ENCODE measurements around the gene HASPIN. TPM values are rescaled to one million over a fixed set of nuclear protein-coding genes. Genes with fewer than 3 reads are reported as not detected.
A peak's percentile ranks its signal among the peaks of the same experiment; 100 is the strongest.

Gene HASPIN
- total RNA-seq, 2 experiments from 2014 or later: 21.0 to 25.2 TPM

- Mint-ChIP-seq H3K4me1 (peaks cover 60% of the 10 kb centered on the region), H3K9me3 (ENCODE audit: low read depth) (peaks cover 2% of the 10 kb centered on the region), H3K27me3 (peaks cover 5% of the 10 kb centered on the region), H3K36me3 (ENCODE audit: low read depth) (no peaks in the 10 kb centered on the region), H3K4me3 (peak overlapping the region; percentile 21), H3K27ac (peak overlapping the region; percentile 85)
- ATAC-seq: no peak
- POLR2A ChIA-PET: no interaction called here
- DNase-seq: no peak
- intact Hi-C loops (cut with DNase I, micrococcal nuclease): loop anchor here (1.0 to 2.0 kb wide), 6 partner anchors 25 to 80 kb away; partner anchors contain the start of gene NCBP3 (in 1 of the 2)
- CTCF ChIA-PET: interaction anchor here (0.5 to 1.3 kb wide), 4 partner anchors 27 to 563 kb away, joined by 3 to 6 read pairs (median 4); no protein-coding TSS in a partner anchor
Observed at GRCh38 chr17:3765981-3766380, 42.3 kb downstream of the HASPIN start.

GRCh38 chr17:3766779-3767178 is 43.1 kb downstream of the HASPIN start:
- peak; percentile 45 for DNase-seq
- intact Hi-C loops (cut with DNase I, micrococcal nuclease): no loop called here
- ATAC-seq: no peak
- POLR2A ChIA-PET: no interaction called here
- H3K27me3 Mint-ChIP-seq: peaks cover 6% of the 10 kb centered on the region
- peaks cover 2% of the 10 kb centered on the region for H3K9me3 Mint-ChIP-seq (ENCODE audit: low read depth)
- no peaks in the 10 kb centered on the region for H3K36me3 Mint-ChIP-seq (ENCODE audit: low read depth)
- H3K27ac Mint-ChIP-seq: no peak overlapping the region
- H3K4me1 Mint-ChIP-seq: peaks cover 65% of the 10 kb centered on the region
- H3K4me3 Mint-ChIP-seq: no peak overlapping the region
- CTCF ChIA-PET: interaction anchor here (0.6 to 1.3 kb wide), 3 partner anchors 28 to 562 kb away, joined by 3 to 6 read pairs (median 3); no protein-coding TSS in a partner anchor

GRCh38 chr17:3768341-3768740 is 44.6 kb downstream of the HASPIN start:
- H3K27ac Mint-ChIP-seq: no peak overlapping the region
- peaks cover 6% of the 10 kb centered on the region for H3K27me3 Mint-ChIP-seq
- CTCF ChIA-PET: no interaction called here
- ATAC-seq (no peak), DNase-seq (no peak)
- H3K4me3 Mint-ChIP-seq: no peak overlapping the region
- peaks cover 65% of the 10 kb centered on the region for H3K4me1 Mint-ChIP-seq
- POLR2A ChIA-PET: no interaction called here
- intact Hi-C loops (cut with DNase I, micrococcal nuclease): no loop called here
- H3K9me3 Mint-ChIP-seq (ENCODE audit: low read depth): peaks cover 2% of the 10 kb centered on the region
- H3K36me3 Mint-ChIP-seq (ENCODE audit: low read depth): no peaks in the 10 kb centered on the region

DNA sequence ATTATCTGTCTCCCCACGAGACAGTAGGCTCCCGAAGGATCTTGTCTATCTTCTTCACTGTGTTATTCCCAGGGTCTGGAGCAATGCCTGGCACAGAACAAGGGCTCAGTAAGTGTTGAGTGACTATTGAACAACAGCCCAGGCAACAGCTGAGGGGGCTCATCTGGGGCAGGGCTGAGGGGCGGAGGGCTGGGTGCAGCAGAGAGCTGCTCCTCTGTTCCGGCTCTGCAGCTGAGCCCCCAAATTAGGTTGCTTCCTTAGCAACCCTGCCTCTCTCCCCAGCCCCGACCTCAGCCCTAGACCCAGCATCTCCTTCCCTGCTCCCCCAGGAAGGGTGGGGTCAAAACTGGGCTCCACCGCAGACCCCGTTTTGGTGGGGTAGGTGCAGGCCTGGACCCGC is 45.1 kb downstream of the HASPIN start:
- Mint-ChIP-seq H3K36me3 (ENCODE audit: low read depth) (no peaks in the 10 kb centered on the region), H3K4me1 (peaks cover 61% of the 10 kb centered on the region), H3K9me3 (ENCODE audit: low read depth) (peaks cover 2% of the 10 kb centered on the region), H3K27me3 (peaks cover 6% of the 10 kb centered on the region), H3K4me3 (no peak overlapping the region), H3K27ac (no peak overlapping the region)
- POLR2A ChIA-PET: no interaction called here
- ATAC-seq (no peak), DNase-seq (no peak)
- CTCF ChIA-PET: no interaction called here
- intact Hi-C loops (cut with DNase I, micrococcal nuclease): no loop called here

- ChIA-PET CTCF (no interaction called here), POLR2A (no interaction called here)
- no peak for DNase-seq
- no peak overlapping the region for H3K4me3 Mint-ChIP-seq
- peaks cover 6% of the 10 kb centered on the region for H3K27me3 Mint-ChIP-seq
- peak; percentile 27 for ATAC-seq
- no peak overlapping the region for H3K27ac Mint-ChIP-seq
- peaks cover 2% of the 10 kb centered on the region for H3K9me3 Mint-ChIP-seq (ENCODE audit: low read depth)
- no peaks in the 10 kb centered on the region for H3K36me3 Mint-ChIP-seq (ENCODE audit: low read depth)
- intact Hi-C loops (cut with DNase I, micrococcal nuclease): no loop called here
- H3K4me1 Mint-ChIP-seq: peaks cover 45% of the 10 kb centered on the region
Observed at GRCh38 chr17:3770466-3770865, 46.8 kb downstream of the HASPIN start.

GRCh38 chr17:3771140-3771539 is 47.4 kb downstream of the HASPIN start:
- no peak overlapping the region for H3K4me3 Mint-ChIP-seq
- peaks cover 6% of the 10 kb centered on the region for H3K27me3 Mint-ChIP-seq
- H3K36me3 Mint-ChIP-seq (ENCODE audit: low read depth): no peaks in the 10 kb centered on the region
- no peak overlapping the region for H3K27ac Mint-ChIP-seq
- DNase-seq: no peak
- POLR2A ChIA-PET: no interaction called here
- H3K4me1 Mint-ChIP-seq: peaks cover 38% of the 10 kb centered on the region
- ATAC-seq: peak; percentile 55
- CTCF ChIA-PET: interaction anchor here (0.7 to 1.9 kb wide), 3 partner anchors 32 to 55 kb away, joined by 3 to 9 read pairs (median 3); no protein-coding TSS in a partner anchor
- intact Hi-C loops (cut with DNase I, micrococcal nuclease): no loop called here
- H3K9me3 Mint-ChIP-seq (ENCODE audit: low read depth): peaks cover 2% of the 10 kb centered on the region

DNA sequence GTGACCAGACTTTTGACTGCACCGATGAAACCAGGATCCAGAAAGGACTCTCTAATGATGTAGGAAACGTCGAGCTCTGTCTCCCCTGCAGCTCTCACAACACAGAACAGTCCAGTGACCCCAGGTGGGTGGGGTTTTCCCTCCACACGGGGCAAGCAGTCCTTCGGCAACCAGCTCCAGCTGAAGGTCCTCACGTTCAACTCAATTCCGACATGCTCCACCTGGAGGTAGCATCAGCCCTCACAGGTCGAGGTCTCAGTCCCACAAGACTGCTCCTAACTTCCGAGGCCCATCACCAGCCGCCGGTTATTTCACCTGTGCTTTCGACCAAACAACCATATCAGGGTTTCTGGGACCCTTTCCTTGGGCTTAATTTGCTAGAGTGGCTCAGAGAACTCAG is 49.1 kb downstream of the HASPIN start:
- ATAC-seq (no peak), DNase-seq (no peak)
- ChIA-PET CTCF (interaction anchor here (1.4 to 1.9 kb wide), 2 partner anchors 36 to 43 kb away, joined by 4 to 9 read pairs; no protein-coding TSS in a partner anchor), POLR2A (interaction anchor here (0.7 kb wide), 1 partner anchor 42 kb away, joined by 3 read pairs; no protein-coding TSS in a partner anchor)
- intact Hi-C loops (cut with DNase I, micrococcal nuclease): no loop called here
- no peaks in the 10 kb centered on the region for H3K9me3 Mint-ChIP-seq (ENCODE audit: low read depth)
- no peaks in the 10 kb centered on the region for H3K36me3 Mint-ChIP-seq (ENCODE audit: low read depth)
- H3K4me3 Mint-ChIP-seq: no peak overlapping the region
- H3K27ac Mint-ChIP-seq: no peak overlapping the region
- H3K27me3 Mint-ChIP-seq: peaks cover 6% of the 10 kb centered on the region
- peaks cover 28% of the 10 kb centered on the region for H3K4me1 Mint-ChIP-seq

GRCh38 chr17:3773511-3773910 is 49.8 kb downstream of the HASPIN start:
- Mint-ChIP-seq H3K9me3 (ENCODE audit: low read depth) (no peaks in the 10 kb centered on the region), H3K4me3 (no peak overlapping the region), H3K4me1 (peaks cover 25% of the 10 kb centered on the region), H3K27me3 (peaks cover 4% of the 10 kb centered on the region), H3K27ac (no peak overlapping the region), H3K36me3 (ENCODE audit: low read depth) (no peaks in the 10 kb centered on the region)
- POLR2A ChIA-PET: no interaction called here
- DNase-seq (no peak), ATAC-seq (no peak)
- CTCF ChIA-PET: interaction anchor here (1.3 to 1.4 kb wide), 2 partner anchors 35 to 44 kb away, joined by 3 to 4 read pairs; no protein-coding TSS in a partner anchor
- intact Hi-C loops (cut with DNase I, micrococcal nuclease): no loop called here

GRCh38 chr17:3773966-3774365 is 50.3 kb downstream of the HASPIN start:
- no peak overlapping the region for H3K27ac Mint-ChIP-seq
- ChIA-PET POLR2A (no interaction called here), CTCF (interaction anchor here (1.3 kb wide), 1 partner anchor 36 kb away, joined by 3 read pairs; no protein-coding TSS in a partner anchor)
- intact Hi-C loops (cut with DNase I, micrococcal nuclease): no loop called here
- peaks cover 3% of the 10 kb centered on the region for H3K27me3 Mint-ChIP-seq
- peaks cover 20% of the 10 kb centered on the region for H3K4me1 Mint-ChIP-seq
- DNase-seq (no peak), ATAC-seq (no peak)
- H3K9me3 Mint-ChIP-seq (ENCODE audit: low read depth): no peaks in the 10 kb centered on the region
- no peaks in the 10 kb centered on the region for H3K36me3 Mint-ChIP-seq (ENCODE audit: low read depth)
- no peak overlapping the region for H3K4me3 Mint-ChIP-seq

Other genes starting within 250 kb of the HASPIN start
- not detected for gene ASPA, start 247.9 kb upstream of the HASPIN start, total RNA-seq
- under 1 TPM; 0.61 to 0.89 TPM for gene TRPV3, start 166.1 kb upstream of the HASPIN start, total RNA-seq
- gene TRPV1, start 114.5 kb upstream of the HASPIN start, total RNA-seq: 1 to 10 TPM; 1.8 to 2.7 TPM
- 10 to 100 TPM; 12.5 to 15.0 TPM for gene SHPK, start 87.7 kb upstream of the HASPIN start, total RNA-seq
- 10 to 100 TPM; 10.1 to 11.1 TPM for gene CTNS, start 87.1 kb upstream of the HASPIN start, total RNA-seq
- gene TAX1BP3, start 55.3 kb upstream of the HASPIN start, total RNA-seq: 10 to 100 TPM; 12.0 to 14.6 TPM
- 10 to 100 TPM; 43.6 to 44.3 TPM for gene EMC6, start 55.1 kb upstream of the HASPIN start, total RNA-seq
- gene P2RX5, start 27.7 kb upstream of the HASPIN start, total RNA-seq: 10 to 100 TPM; 69.7 to 77.5 TPM
- gene ITGAE, start 77.3 kb downstream of the HASPIN start, total RNA-seq: 10 to 100 TPM; 20.9 to 41.1 TPM
- 10 to 100 TPM; 35.9 to 44.6 TPM for gene NCBP3, start 122.3 kb downstream of the HASPIN start, total RNA-seq
- 1 to 10 TPM; 4.5 to 5.4 TPM for gene CAMKK1, start 169.2 kb downstream of the HASPIN start, total RNA-seq
- gene P2RX1, start 192.6 kb downstream of the HASPIN start, total RNA-seq: under 1 TPM; 0.72 to 0.89 TPM
- 10 to 100 TPM; 92.6 to 98.3 TPM for gene ATP2A3, start 240.5 kb downstream of the HASPIN start, total RNA-seq